AG04449 (cell line): ENCODE measurements around the gene MEIKIN.

ENCODE experiments used
- CTCF ChIA-PET: fragments of 350-600 bp; formaldehyde crosslinking; extraction: SDS; loops from one replicate; lab custom pipeline; 2021; ENCODE audit warnings: antibody characterized with exemption; lab: Yijun Ruan, JAX
- POLR2A ChIA-PET: fragments of 400-600, 350-600 bp; formaldehyde crosslinking; extraction: SDS; loops from one replicate; lab custom pipeline; 2020; ENCODE audit warnings: antibody characterized with exemption, inconsistent platforms; lab: Yijun Ruan, JAX
- DNase-seq: peaks from one replicate; pipeline ENCODE4 v3.0.0-alpha.2; 2010; ENCODE audit warnings: low read depth, low spot score
- H3K4me3 ChIP-seq: 2 replicates; pipeline ENCODE4 v1.5.1; 2011; ENCODE audit warnings: low read depth, mild to moderate bottlenecking, control low read depth, low read length
- TF ChIP-seq, protein P1 (sequence below): IDR thresholded peaks from one replicate; pipeline ENCODE4 v1.5.1; 2011; ENCODE audit warnings: mild to moderate bottlenecking, moderate library complexity, low read length, control low read depth, inconsistent platforms; ENCODE audit not compliant: insufficient read depth; ENCODE audit errors: missing control alignments

Gene MEIKIN

DNA sequence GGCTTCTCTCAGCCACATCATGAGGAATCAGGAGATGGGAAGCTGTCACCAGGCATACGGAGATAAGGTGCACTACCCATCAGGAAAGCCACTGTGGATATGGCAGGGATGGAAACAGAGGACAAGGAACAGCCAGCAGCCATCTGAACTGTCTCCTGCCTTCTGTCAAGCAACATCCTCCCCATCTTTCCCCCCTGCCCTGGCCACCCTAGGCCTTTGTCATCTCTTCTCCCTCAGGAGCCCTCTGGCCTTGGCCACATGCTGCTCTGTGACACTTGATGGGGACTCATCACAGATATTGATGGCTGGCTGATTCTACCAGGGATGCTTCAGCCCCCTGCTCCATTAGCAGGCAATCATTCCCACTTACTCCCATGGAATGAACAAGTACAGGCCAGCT is 21.1 kb upstream of the MEIKIN start:
- CTCF ChIA-PET, result no interaction called here

DNA sequence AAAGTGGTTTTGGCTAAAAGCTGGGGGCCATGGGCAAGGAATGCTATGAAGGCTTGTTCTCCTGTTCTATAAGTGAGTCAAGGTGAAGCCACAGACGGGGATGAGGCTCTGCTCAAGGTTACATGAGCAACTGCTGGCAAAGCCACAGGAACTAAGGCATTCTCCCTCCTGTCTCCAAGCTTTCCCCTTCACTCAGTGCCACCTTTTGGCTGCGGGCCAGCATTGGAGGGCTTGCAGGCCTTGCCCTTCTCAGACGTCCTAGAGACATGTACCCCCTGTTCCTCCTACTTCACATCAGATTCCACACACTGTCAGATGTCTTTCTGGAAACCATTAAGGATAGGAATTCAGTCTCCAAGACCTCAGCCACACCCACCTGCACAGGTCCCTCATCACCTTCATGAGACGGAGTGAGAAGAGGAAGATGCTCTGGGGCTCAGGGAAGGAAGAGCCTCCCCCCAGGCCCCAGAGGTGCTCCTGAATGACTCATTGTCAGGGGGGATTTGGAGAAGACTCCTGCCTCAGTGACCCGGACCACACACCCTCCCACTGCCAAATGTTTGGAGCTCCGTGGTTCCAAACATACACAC is 20.5 kb upstream of the MEIKIN start:
- ChIA-PET CTCF (no interaction called here), POLR2A (no interaction called here)
- H3K4me3 ChIP-seq, result no peak overlapping the region
- no peak for DNase-seq
- TF ChIP-seq, protein P1, sequence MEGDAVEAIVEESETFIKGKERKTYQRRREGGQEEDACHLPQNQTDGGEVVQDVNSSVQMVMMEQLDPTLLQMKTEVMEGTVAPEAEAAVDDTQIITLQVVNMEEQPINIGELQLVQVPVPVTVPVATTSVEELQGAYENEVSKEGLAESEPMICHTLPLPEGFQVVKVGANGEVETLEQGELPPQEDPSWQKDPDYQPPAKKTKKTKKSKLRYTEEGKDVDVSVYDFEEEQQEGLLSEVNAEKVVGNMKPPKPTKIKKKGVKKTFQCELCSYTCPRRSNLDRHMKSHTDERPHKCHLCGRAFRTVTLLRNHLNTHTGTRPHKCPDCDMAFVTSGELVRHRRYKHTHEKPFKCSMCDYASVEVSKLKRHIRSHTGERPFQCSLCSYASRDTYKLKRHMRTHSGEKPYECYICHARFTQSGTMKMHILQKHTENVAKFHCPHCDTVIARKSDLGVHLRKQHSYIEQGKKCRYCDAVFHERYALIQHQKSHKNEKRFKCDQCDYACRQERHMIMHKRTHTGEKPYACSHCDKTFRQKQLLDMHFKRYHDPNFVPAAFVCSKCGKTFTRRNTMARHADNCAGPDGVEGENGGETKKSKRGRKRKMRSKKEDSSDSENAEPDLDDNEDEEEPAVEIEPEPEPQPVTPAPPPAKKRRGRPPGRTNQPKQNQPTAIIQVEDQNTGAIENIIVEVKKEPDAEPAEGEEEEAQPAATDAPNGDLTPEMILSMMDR, result no peak

More for the DNA sequence above, 21.1 kb upstream of the MEIKIN start:
- DNase-seq, result no peak
- TF ChIP-seq, protein P1, result no peak
- no peak overlapping the region for H3K4me3 ChIP-seq
- POLR2A ChIA-PET, result no interaction called here

DNA sequence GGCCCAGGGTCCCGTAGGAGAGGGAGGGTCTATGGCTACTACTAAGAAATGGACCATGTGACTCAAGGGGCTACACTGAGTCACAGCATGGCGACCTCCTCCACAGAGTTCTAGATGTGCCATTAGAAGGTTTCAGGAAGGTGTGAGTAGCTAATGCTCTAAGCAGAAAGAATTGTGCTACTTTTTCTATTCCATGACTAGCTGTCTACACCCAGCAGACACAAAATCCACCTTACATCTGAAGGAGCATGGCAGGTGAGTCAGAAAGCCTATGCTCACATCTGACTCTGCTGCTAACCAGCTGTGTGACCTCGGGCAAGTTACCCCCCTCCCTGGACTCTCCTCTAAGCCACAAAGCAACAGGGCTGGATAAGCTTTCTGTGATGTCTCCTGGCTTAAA is 14.4 kb upstream of the MEIKIN start:
- CTCF ChIA-PET, result no interaction called here
- POLR2A ChIA-PET, result interaction anchor here (0.5 kb wide), 1 partner anchor 146 kb away, joined by 4 read pairs; no protein-coding TSS in a partner anchor
- TF ChIP-seq, protein P1, result no peak
- H3K4me3 ChIP-seq, result no peak overlapping the region
- DNase-seq, result no peak

DNA sequence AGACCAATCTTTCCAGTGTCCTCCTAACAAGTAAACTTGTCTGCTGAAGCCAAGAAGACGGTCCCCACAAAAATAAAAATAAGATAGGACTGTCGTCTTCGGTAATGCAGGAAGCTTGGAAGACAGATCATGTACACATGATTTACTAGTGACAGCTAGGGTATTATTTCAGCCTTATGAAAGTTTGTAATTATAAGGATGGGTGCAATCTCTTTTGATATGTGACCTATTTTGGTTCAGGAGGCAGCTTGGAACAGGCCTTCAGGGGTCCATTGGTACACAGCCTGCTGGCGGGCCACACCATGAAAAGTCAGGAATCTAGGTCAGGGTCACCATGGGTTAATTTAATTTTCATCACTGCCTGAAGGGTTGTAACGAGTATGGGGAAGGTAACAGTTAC is 13.7 kb upstream of the MEIKIN start:
- TF ChIP-seq, protein P1, result no peak

DNA sequence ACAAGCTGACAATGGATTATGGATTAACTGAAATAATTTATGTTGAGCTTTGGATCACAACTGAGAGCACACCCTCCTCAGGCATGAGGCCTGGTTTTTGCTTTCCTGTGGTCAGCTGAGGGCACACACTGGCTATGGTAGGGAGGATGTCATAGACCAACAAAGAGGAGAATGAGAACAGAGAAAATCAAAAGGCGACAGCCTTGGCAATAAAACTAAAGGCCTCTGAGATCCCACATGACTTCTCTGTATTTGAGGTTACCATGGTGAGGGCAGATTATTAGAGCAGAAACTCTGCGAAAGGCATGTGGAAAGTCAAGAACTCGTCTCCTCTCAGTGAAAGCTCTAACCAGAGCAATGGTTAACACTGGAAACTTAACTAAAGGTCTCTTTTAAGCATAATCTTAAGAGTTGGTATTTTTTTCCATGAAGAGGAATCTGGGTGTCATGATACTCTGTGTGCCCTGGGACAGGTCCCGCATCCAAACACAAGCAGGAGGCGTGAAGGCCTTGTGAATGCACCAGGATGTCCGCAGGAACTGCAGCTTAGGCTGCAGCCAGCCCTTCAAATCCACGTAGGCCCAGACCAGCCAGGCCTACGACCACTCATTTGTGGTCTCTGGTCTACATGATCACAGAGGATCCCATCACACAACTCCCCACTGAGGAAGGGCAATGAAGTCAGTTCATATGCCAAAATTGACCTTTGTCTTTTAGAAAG is 12.4 kb upstream of the MEIKIN start:
- POLR2A ChIA-PET, result no interaction called here
- TF ChIP-seq, protein P1, result no peak
- no peak for DNase-seq
- CTCF ChIA-PET, result no interaction called here
- no peak overlapping the region for H3K4me3 ChIP-seq

More for the DNA sequence above, 13.7 kb upstream of the MEIKIN start:
- CTCF ChIA-PET, result no interaction called here
- DNase-seq, result no peak
- no peak overlapping the region for H3K4me3 ChIP-seq
- POLR2A ChIA-PET, result no interaction called here

DNA sequence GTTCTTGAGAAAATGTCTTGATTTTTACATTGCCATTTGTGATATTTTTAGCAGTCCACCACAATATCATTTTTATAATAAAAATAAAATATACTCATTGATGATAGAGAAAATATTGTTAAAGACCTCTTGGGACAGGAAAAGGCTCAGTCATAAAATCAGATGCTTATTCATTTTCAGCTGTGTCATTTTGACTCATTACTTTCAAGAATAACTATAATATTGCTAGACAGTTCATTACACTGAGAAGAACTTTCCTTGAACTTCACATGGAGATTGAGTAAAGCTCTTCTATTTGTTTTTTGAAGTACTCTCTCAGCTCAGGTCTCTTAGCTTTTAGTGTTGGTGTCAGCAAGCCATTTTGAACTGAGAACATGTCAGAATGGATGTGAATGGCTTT is 8.5 kb upstream of the MEIKIN start:
- ChIA-PET POLR2A (no interaction called here), CTCF (no interaction called here)
- no peak overlapping the region for H3K4me3 ChIP-seq
- TF ChIP-seq, protein P1, result no peak
- DNase-seq, result no peak
